Cortex of kidney (tissue), 1 donor: ENCODE results near the gene NAGA.
"Not testable (repeated sequence)": the region's sequence is repeated elsewhere in the genome, so short reads cannot be mapped to it uniquely, and the experiment has no call there.

Source experiments
- DNase-seq: peaks from one replicate; lab custom pipeline; 2025; lab: John Stamatoyannopoulos, UW

The NAGA gene

GRCh38 chr22:42074846-42075676 is 4.4 kb upstream of the NAGA start:
- no peak for DNase-seq

DNA sequence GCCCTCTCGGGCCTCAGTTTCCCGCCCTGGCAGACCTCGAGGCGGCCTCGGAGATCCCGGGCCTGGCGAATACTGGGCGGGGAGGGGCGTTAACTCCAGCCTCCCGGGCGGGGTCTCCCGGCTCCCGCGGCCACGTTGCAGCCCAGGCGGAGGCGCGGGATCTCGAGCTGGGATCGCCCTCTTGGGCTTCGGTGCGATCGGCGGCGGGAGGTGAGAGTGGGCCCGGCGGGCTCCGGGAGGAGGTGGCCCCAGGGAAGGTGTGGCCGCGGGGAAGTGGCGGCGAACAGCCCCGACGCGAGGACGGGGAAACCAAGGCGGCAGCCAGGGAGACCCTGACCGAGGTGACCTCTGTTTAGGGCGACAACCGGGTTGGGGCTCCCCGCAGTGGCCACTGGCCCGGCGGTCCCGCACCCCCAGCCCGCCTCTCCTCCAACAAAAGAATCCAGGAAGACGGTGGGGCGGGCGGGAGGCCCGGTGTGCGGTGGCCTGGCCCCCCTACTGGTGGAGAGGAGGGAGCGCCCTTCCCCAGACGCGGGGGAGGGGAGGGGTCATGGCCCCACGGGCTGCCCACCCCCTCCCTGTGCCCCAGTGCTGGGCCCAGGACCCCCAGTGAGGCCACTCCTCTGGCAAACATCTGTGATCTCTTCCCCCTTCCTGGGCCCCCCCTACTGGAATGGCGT is 3.7 kb upstream of the NAGA start, which contains the start of gene PHETA2:
TSS of gene PHETA2 (plus strand) at position 117 of the 680 bp plus-strand sequence. CDS start 3,046 bp downstream, outside the sequence.
- DNase-seq: no peak

GRCh38 chr22:42073621-42074041 is 3.0 kb upstream of the NAGA start:
- no peak for DNase-seq

DNA sequence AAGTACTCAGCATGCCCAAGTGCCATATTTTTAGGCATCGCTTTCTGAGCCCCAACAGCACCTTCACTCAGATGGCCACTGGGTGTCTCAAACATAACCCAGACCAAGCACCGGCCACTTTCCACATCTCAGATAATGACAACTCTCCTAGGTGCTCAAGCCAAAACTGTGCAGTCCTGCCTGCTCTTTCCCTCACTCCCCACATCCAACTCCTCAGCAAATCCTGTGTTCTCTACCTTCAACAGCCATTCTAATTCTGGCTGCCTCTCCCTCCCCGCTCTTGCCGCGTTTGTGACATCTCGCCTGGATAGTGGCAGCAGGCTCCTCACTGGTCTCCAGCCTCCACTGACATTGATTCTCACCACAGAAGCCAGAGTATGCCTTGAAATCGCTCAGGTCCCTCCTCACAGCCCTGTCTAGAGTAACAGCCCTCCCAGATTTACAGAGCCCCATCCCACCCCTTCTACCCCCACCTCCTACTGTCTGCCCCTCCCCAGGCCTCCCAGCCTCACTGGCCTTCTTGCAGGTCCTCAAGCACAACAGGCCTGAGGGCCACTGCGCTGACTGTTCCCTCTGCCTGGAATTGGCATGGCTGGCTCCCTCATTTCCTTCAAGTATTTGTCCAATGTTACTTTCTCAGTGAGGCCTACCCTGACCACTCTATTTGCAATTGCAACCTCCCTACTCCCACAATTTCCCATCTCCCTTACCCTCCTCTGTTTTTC is 2.2 kb upstream of the NAGA start:
- no peak for DNase-seq

DNA sequence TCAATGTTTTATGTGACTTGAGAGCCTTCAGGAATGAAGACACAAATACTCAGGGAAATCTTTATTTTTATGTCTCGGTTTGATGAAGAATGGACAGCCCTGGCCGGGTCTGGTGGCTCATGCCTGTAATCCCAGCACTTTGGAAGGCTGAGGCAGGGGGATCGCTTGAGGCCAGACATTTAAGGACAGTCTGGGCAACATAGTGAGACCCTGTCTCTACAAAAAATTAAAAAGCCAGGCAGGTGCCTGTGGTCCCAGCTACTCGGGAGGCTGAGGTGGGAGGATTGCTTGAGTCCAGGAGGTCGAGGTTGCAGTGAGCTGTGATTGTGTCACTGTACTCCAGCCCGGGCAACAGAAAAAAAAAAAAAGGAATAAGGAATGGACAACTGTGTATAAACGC is 896 bp upstream of the NAGA start:
- DNase-seq: not testable (repeated sequence)

GRCh38 chr22:42069801-42070516 is 653 bp downstream of the NAGA start:
- DNase-seq: no peak

DNA sequence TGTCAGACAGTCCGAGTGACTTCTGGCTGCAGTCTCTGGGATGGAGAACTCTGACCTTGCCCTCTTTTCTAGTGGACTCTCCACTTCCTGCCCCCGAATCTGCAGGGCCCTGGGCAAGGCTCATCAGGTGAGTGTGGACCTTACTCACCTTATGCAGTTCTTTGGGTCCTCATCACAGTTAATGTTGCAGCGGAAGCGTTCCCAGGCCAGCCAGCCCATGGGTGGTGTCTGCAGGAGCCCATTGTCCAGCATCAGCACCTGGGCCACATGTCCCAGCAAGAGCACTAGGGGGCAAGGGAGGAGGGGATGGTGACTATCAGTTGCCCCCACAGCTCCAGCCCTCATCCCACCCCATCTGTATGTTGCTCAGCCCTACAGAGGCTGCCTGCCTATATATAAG is 2.3 kb downstream of the NAGA start:
- DNase-seq: no peak

DNA sequence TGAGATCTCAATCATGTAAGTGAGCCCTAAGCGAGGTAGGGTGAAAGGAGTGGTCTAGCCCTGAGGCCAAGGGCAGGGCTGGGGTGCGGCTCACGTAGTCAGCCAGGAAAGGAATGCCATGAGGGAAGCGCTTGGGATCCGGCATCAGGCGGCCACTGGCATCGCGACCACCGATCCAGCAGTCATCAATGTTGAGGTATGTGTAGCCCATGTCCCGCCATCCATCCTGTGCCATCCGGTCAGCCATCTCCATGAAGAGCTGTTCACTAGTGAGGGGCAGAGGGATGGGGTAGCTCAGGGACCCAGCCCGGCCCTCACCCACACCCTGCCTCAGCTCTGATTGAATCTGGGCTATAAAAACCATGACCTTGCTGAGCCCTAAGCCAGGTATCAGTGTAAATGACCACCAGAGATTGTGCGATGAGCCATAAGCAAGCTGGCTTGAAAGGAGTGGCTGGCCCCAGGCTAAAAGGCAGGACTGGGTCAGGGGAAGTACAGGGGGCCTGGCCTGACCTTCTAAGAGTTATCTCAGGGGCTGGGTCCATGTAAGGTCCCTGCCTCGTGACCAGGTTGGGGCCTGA is 2.9 kb downstream of the NAGA start:
- no peak for DNase-seq

DNA sequence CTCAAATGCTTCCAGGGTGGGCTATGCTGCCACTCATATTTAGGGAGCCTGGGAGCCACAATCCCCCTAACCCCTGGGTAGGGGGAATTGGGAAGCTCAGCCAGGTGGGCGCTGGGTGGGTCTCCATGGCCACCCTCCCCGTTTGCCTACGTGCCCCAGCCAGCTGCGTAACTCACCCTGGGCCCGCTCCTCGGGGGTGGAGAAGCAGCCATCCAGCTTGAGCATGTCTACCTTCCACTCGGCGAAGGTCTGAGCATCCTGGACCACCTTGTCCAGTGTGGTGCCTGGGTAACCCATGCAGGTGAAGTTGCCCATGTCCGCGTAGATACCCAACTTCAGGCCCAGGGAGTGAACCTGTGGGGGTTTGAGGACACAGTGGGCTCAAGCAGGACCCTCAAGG is 3.7 kb downstream of the NAGA start:
- DNase-seq: no peak

DNA sequence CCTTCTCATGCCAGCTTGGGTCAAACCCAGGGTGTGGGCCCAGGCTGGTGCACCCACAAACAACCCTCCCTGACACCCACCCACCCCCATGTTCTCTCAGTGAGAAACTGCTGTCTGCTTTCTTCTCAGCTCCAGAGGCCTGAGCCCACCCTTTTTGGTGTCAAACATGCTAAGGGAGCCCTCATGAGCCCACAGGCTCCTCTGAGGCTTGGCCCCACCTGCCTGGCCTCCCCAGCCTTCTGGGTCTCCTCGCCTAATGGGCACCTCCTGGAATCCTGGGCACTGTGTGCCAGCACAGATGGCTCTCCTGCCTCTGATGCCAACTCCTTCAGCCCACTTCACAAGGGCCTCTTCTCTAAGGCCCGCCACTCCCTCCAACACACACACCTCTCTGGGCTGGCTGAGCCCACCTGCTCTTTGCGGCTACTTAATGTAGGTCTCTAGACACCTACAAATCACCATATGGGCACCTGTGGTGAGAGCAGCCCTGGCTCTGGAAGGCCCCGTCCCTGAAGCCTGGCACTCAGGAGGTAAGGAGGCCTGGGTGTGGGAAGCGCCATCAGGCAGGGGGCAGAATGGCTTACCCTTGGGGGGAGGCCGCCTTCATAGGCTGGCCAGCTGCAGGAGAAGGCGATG is 4.4 kb downstream of the NAGA start:
- DNase-seq: no peak

DNA sequence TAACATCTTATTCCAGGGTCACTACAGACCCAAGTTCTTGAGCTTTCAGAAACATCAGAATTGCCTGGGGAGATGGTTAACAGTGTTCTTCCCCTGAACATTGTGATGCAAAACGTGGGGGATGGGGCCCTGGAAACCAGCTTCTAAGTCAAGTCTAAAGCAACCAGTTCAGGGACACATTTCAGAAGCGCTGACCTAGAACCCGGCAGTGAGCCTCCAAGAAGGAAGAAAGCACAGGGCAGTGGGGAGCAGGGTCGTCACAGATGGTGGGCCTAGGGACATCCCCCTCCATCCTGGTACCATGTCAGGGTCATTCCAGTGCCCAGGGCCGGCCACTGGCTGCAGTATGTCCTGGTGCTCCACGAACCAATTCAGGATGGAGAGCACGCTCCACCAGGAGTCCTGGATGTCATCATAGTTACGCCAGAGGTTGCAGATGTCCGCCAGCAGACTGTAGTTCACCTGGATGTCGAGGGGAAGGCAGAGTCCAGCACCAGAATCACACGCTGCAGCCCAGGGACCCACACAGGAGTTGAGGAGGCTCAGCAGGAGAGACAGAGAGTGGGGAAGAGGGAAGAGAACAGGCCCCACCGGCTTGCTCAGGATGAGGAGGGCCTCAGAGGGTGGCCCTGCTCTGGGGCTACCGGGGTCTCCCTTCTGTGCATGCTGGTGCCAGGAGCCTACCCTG is 5.0 kb downstream of the NAGA start:
- no peak for DNase-seq

- DNase-seq: no peak
These were observed 6.0 kb downstream of the NAGA start for GRCh38 chr22:42064629-42065028.

DNA sequence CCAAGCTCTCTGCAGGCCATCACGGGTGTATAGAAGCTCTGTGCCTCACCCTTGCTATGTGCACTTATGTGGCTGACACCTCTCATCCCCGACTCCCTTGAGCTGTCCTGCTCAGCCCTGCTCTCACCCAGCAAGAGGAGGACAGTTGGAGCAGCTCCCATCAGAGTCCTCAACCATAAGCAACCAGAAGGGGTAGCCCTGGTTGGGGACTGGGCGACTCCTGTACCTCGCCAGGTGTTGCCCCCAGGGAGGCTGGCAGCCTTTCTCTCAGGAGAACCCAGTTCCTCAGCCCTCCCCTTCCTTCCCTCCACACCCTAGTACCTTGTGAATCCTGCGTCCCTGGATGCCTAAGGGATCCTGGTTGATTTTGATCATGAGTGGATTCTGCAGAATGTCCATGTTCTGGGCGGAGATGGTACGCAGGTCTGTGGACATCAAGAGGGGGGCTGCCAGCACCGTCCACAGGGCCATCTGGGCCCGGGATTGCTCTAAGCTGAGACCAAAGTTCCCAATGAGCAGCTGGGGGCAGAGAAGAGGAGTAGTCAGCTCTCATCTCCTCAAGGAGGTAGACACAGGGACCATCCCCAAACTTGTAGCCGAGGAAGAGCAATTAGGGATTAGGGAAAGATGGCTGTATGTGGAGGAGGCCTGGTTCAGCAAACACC is 8.0 kb downstream of the NAGA start:
- no peak for DNase-seq

DNA sequence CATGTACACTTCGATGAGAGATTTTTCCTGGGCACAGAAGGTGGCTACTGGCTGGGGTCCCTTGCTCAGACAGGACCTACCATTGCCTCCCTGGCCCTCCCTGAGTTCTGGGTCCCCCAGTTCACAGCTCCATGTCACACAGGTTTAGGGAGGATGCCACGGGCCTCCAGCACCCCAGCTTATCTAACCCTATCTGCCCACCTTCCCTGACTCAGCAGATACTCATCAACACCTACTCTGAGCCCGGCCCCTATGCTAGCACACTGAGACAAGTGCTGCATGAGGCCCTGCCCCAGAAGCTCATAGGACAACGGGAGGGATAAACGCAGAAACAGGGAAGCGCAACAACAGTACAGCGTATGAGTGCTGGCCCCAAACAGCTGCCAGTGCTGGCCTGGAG is 9.6 kb downstream of the NAGA start:
- no peak for DNase-seq

DNA sequence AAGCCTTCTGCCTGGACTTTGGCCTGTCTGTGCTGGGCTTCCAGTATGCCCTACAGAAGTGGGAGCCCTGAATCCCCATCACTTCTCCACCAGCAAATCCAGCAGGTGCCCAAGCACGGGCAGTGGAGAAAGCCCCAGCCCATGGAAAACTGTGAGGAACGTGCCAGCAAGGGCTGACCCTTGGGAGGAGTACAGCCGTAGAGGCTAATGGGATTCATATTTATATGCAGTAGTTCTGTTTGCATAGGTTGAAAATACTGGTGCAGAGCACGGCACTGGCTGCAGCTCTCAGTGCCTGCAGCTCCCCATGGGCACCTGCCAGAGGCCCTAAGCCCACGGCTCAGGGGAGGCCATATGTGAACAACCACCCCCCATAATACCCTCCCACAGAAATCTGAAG is 10.1 kb downstream of the NAGA start:
- no peak for DNase-seq

GRCh38 chr22:42056757-42057511 is 13.7 kb downstream of the NAGA start:
- no peak for DNase-seq

GRCh38 chr22:42052765-42053164 is 17.8 kb downstream of the NAGA start:
- no peak for DNase-seq

DNA sequence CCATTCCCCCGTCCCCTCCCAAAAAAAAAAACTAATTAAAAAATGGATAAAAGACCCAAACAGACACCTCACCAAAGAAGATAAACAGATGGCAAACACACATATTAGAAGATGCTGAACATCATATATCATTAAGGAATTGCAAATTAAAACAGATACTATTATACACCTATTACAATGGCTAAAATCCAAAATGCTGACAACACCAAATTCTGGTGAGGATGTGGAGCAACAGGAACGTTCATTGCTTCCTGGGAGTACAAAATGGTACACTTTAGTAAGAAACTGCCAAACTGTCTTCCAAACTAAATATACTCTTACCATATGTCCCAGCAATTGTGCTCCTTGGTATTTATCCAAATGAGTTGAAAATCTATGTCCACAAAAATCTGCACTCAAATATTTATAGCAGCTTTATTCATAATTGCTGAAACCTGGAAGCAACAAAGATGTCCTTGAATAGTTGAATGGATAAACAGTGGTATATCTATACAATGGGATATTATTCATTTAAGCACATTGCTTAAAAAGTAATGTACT is 19.9 kb downstream of the NAGA start:
- DNase-seq: no peak

GRCh38 chr22:42041784-42042183 is 28.8 kb downstream of the NAGA start:
- DNase-seq: no peak
